Measurements from ENCODE around the gene NTRK2. TPM values are rescaled to one million over a fixed set of nuclear protein-coding genes. Genes with fewer than 3 reads are reported as not detected.

NTRK2 gene
- total and polyA plus RNA-seq, 10 of the 15 experiments (the other 5 are each of a cell fraction or from before 2014, with no cell fraction given) = 0.42 to 4.6 (median 0.65) TPM

GRCh38 chr9:84788803-84789462 is 119.4 kb downstream of the NTRK2 start:
- intact Hi-C loops (cut with micrococcal nuclease; ENCODE audit: unreplicated experiment) (loop anchor here (10.0 kb wide), 1 partner anchor 124 kb away; the partner anchor contains the start of gene NTRK2), in situ Hi-C loops (cut with MboI) (loop anchor here (5.0 kb wide), 1 partner anchor 392 kb away; no protein-coding TSS in a partner anchor)
- WGBS (ENCODE audit: insufficient coverage, insufficient replicate concordance, low lambda C conversion rate, missing lambda C conversion rate) = 75% methylated on average over 5 of the region's 5 CpGs
- FAIRE-seq = no peak
- no peaks in the 10 kb centered on the region; the same call in 2 of the 3 replicates for H3K9me3 ChIP-seq (replicated peaks; ENCODE audit: control insufficient read depth, insufficient read depth, low read length)
- no peak overlapping the region for H2AFZ ChIP-seq (ENCODE audit: control insufficient read depth, low read depth, low read length)
- SMC1A ChIA-PET (ENCODE audit: uncharacterized antibody, unreplicated experiment) = interaction anchor here (0.6 to 2.3 kb wide), 5 partner anchors 8 to 470 kb away, joined by 3 to 14 read pairs (median 4); no protein-coding TSS in a partner anchor
- no peak overlapping the region for H3K4me2 ChIP-seq (ENCODE audit: control insufficient read depth, insufficient read depth)
- no peaks in the 10 kb centered on the region for H3K4me1 ChIP-seq (ENCODE audit: control insufficient read depth, insufficient read depth, low read length)
- no peak for ATAC-seq
- H3K9ac ChIP-seq (ENCODE audit: control insufficient read depth, insufficient read depth, low read length) = no peak overlapping the region
- no peaks in the 10 kb centered on the region for H3K27me3 ChIP-seq (replicated peaks in 1 of 2; ENCODE audit: control insufficient read depth in 2 of 2, insufficient read depth in 2 of 2, low read length in 1 of 2)
- CTCF ChIA-PET = interaction anchor here (1.0 to 8.4 kb wide), 6 partner anchors 9 to 355 kb away, joined by 3 to 60 read pairs (median 10); no protein-coding TSS in a partner anchor
- H3K79me2 ChIP-seq (ENCODE audit: control insufficient read depth, insufficient read depth, low read length) = no peaks in the 10 kb centered on the region
- H3K4me3 ChIP-seq = no peak overlapping the region
- POLR2A ChIA-PET = no interaction called here
- RAD21 ChIA-PET (ENCODE audit: unreplicated experiment) = interaction anchor here (1.4 to 14.4 kb wide), 2 partner anchors 9 to 90 kb away, joined by 4 to 582 read pairs; no protein-coding TSS in a partner anchor
- no TSS peak for BruUV-seq (replicated peaks)
- H3K27ac ChIP-seq (ENCODE audit: control insufficient read depth, insufficient read depth) = no peak overlapping the region
- H3K36me3 ChIP-seq (ENCODE audit: control insufficient read depth in 2 of 2, insufficient read depth in 2 of 2, low read length in 1 of 2) = no peaks in the 10 kb centered on the region
- DNase-seq (ENCODE audit: low read depth, low spot score) = no peak
- H4K20me1 ChIP-seq (ENCODE audit: control insufficient read depth, insufficient read depth) = no peaks in the 10 kb centered on the region
- TF ChIP-seq CTCF (IDR thresholded peaks at IDR 0.05 in 2 of 3, conservative IDR thresholded peaks at IDR 0.05 in 1 of 3; ENCODE audit: control insufficient read depth in 2 of 3, extremely low read depth in 1 of 3, insufficient read depth in 1 of 3, low read depth in 3 of 3, low read length in 3 of 3) (no peak), NKRF (conservative IDR thresholded peaks at IDR 0.05) (no peak), EZH2 (IDR thresholded peaks at IDR 0.05; ENCODE audit: borderline replicate concordance, control insufficient read depth, low read depth, low read length) (no peak), PBX3 (IDR thresholded peaks at IDR 0.05; ENCODE audit: insufficient replicate concordance, low read depth, low read length) (no peak), GATAD2B (conservative IDR thresholded peaks at IDR 0.05; ENCODE audit: low read depth) (no peak), FOXM1 (IDR thresholded peaks at IDR 0.05; ENCODE audit: low read depth, low read length) (no peak), GABPA (IDR thresholded peaks at IDR 0.05; ENCODE audit: low read depth) (no peak), E2F4 (IDR thresholded peaks at IDR 0.05; ENCODE audit: low read depth, low read length) (no peak), IRF5 (IDR thresholded peaks at IDR 0.05; ENCODE audit: borderline replicate concordance) (no peak), MYC (IDR thresholded peaks at IDR 0.05; ENCODE audit: insufficient read depth, insufficient read length, insufficient replicate concordance, low read length, severe bottlenecking) (no peak), USF2 (IDR thresholded peaks at IDR 0.05; ENCODE audit: borderline replicate concordance, low read depth, low read length) (no peak)
